Liver (tissue), 9 donors: ENCODE results near the gene KRT76. TPM values are rescaled to one million over a fixed set of nuclear protein-coding genes. Genes with fewer than 3 reads are reported as not detected.

Experiments used
- DNase-seq: peaks from one replicate; pipeline ENCODE4 v3.0.0-alpha.2; 2017; ENCODE audit warnings: low spot score
- H3K27ac ChIP-seq, 2 donors: one replicate each; pipeline ENCODE4 v1.7.0; 2013; ENCODE audit warnings: inconsistent platforms in 2 of 2, low read length in 2 of 2, control low read depth in 1 of 2, low read depth in 1 of 2, mild to moderate bottlenecking in 1 of 2
- H3K27me3 ChIP-seq, 4 donors: one replicate each; pipeline versions ENCODE4 v1.6.1 to v1.7.0; 2013; ENCODE audit warnings: low read length in 3 of 4, inconsistent platforms in 1 of 4, mild to moderate bottlenecking in 1 of 4, moderate library complexity in 1 of 4; ENCODE audit not compliant: control insufficient read depth in 4 of 4, insufficient read depth in 4 of 4
- H3K36me3 ChIP-seq, 4 donors: one replicate each; pipeline versions ENCODE4 v1.6.1 to v1.7.0; 2013; ENCODE audit warnings: low read length in 3 of 4, mild to moderate bottlenecking in 3 of 4, low read depth in 1 of 4, moderate library complexity in 1 of 4; ENCODE audit not compliant: control insufficient read depth in 4 of 4, insufficient read depth in 3 of 4
- H3K4me1 ChIP-seq, 4 donors: one replicate each; pipeline versions ENCODE4 v1.6.1 to v1.7.0; 2013; ENCODE audit warnings: low read length in 3 of 4, mild to moderate bottlenecking in 3 of 4, moderate library complexity in 1 of 4; ENCODE audit not compliant: control insufficient read depth in 4 of 4, insufficient read depth in 4 of 4
- H3K4me3 ChIP-seq, 3 donors: one replicate each; pipeline versions ENCODE4 v1.6.1 to v1.7.0; 2013; ENCODE audit warnings: low read length in 3 of 3, control low read depth in 1 of 3, low read depth in 1 of 3, mild to moderate bottlenecking in 1 of 3
- H3K9ac ChIP-seq, 2 donors: one replicate each; pipeline ENCODE4 v1.7.0; 2013; ENCODE audit warnings: low read length in 2 of 2, mild to moderate bottlenecking in 2 of 2, moderate library complexity in 2 of 2, control low read depth in 1 of 2, low read depth in 1 of 2
- H3K9me3 ChIP-seq, 4 donors: one replicate each; pipeline versions ENCODE4 v1.6.1 to v1.7.0; 2013; ENCODE audit warnings: low read length in 3 of 4; ENCODE audit not compliant: control insufficient read depth in 4 of 4
- ATF3 ChIP-seq: IDR thresholded peaks from 2 replicates; pipeline ENCODE4 v1.6.1; 2016; ENCODE audit warnings: antibody characterized with exemption
- CTCF ChIP-seq: fragments of 150-350 bp; IDR thresholded peaks from 2 replicates; pipeline ENCODE4 v1.5.1; 2017; ENCODE audit warnings: improper control_type of control experiment, low read depth, low read length; ENCODE audit not compliant: missing input control
- EGR1 ChIP-seq, 2 donors: IDR thresholded peaks; 2 replicates each; pipeline ENCODE4 v1.6.1; 2016 to 2018; ENCODE audit warnings: antibody characterized with exemption in 2 of 2, low read depth in 2 of 2
- FOXA1 ChIP-seq: IDR thresholded peaks from 2 replicates; pipeline ENCODE4 v1.6.1; 2016; ENCODE audit warnings: antibody characterized with exemption
- FOXA2 ChIP-seq: IDR thresholded peaks from 2 replicates; pipeline ENCODE4 v1.6.1; 2016; ENCODE audit warnings: antibody characterized with exemption
- GABPA ChIP-seq, 2 donors: IDR thresholded peaks in 1 of 2; conservative IDR thresholded peaks in 1 of 2; 2 replicates each; pipeline ENCODE4 v1.6.1; 2016; ENCODE audit warnings: antibody characterized with exemption in 2 of 2, mild to moderate bottlenecking in 1 of 2, moderate library complexity in 1 of 2
- HNF4A ChIP-seq, 2 donors: conservative IDR thresholded peaks; 2 replicates each; pipeline ENCODE4 v1.6.1; 2016; ENCODE audit warnings: antibody characterized with exemption in 2 of 2, mild to moderate bottlenecking in 2 of 2
- HNF4G ChIP-seq: IDR thresholded peaks from 2 replicates; pipeline ENCODE4 v1.6.1; 2016; ENCODE audit warnings: antibody characterized with exemption
- JUND ChIP-seq, 2 donors: IDR thresholded peaks; 2 replicates each; pipeline ENCODE4 v1.6.1; 2016; ENCODE audit warnings: antibody characterized with exemption in 2 of 2
- MAX ChIP-seq: IDR thresholded peaks from 2 replicates; pipeline ENCODE4 v1.6.1; 2016; ENCODE audit warnings: antibody characterized with exemption
- REST ChIP-seq: IDR thresholded peaks from 2 replicates; pipeline ENCODE4 v1.6.1; 2016; ENCODE audit warnings: antibody characterized with exemption, mild to moderate bottlenecking
- RXRA ChIP-seq, 2 donors: IDR thresholded peaks; 2 replicates each; pipeline ENCODE4 v1.6.1; 2017 to 2018; ENCODE audit warnings: antibody characterized with exemption in 2 of 2, mild to moderate bottlenecking in 1 of 2
- SP1 ChIP-seq: IDR thresholded peaks from 2 replicates; pipeline ENCODE4 v1.6.1; 2018; ENCODE audit warnings: antibody characterized with exemption, mild to moderate bottlenecking
- TAF1 ChIP-seq: conservative IDR thresholded peaks from 2 replicates; pipeline ENCODE4 v1.6.1; 2016; ENCODE audit warnings: antibody characterized with exemption, mild to moderate bottlenecking
- YY1 ChIP-seq: IDR thresholded peaks from 2 replicates; pipeline ENCODE4 v1.6.1; 2016; ENCODE audit warnings: antibody characterized with exemption, mild to moderate bottlenecking
- ZBTB33 ChIP-seq: IDR thresholded peaks from 2 replicates; pipeline ENCODE4 v1.6.1; 2016; ENCODE audit warnings: antibody characterized with exemption
- WGBS: extraction: QIAGEN DNeasy Blood & Tissue Kit; methylation state at CpG from one replicate; pipeline ENCODE4 v1.1.7; 2013; 5-methylcytosine and 5-hydroxymethylcytosine counted together
- polyA plus RNA-seq, 2 donors: library from polyadenylated mRNA; stranded (reverse) in 1 of 2; unstranded in 1 of 2; fragments of 200-250 nt in 1 of 2; fragments of >200 nt in 1 of 2; fragmentation: Nextera tagmentation in 1 of 2; extraction: Ambion mirVana in 1 of 2; gene quantifications; one replicate each; pipeline versions ENCODE4 v1.2.1 to v1.2.3, GENCODE V29; 2013 to 2015
- total RNA-seq, 2 donors: library from RNA; depleted of rRNA; stranded (reverse); fragments of >200 nt; gene quantifications; one replicate each; pipeline ENCODE4 v1.2.3, GENCODE V29; 2014
- donor health status: healthy.
- donor health status: healthy.
- donor health status: healthy.
- donor health status: healthy.
- donor health status: healthy.

The KRT76 gene
- total and polyA plus RNA-seq, 4 donors = not detected

GRCh38 chr12:52821826-52822660, 44.9 kb upstream of the KRT76 start:
- no peaks in the 10 kb centered on the region for H3K4me1 ChIP-seq
- H3K36me3 ChIP-seq = no peaks in the 10 kb centered on the region
- H3K9ac ChIP-seq = no peak overlapping the region
- no peaks in the 10 kb centered on the region for H3K9me3 ChIP-seq
- TF ChIP-seq RXRA (IDR thresholded peaks at IDR 0.05) = no peak
- TF ChIP-seq MAX = no peak
- no peak for TF ChIP-seq CTCF
- TF ChIP-seq HNF4A (conservative IDR thresholded peaks at IDR 0.05) = no peak
- TF ChIP-seq GABPA (IDR thresholded peaks at IDR 0.05 in 1 of 2, conservative IDR thresholded peaks at IDR 0.05 in 1 of 2) = no peak
- no peak for TF ChIP-seq FOXA1
- no peak for TF ChIP-seq ZBTB33
- no peak for TF ChIP-seq HNF4G
- no peak for TF ChIP-seq SP1
- TF ChIP-seq YY1 = no peak
- TF ChIP-seq FOXA2 = no peak
- no peak for TF ChIP-seq ATF3
- TF ChIP-seq JUND (IDR thresholded peaks at IDR 0.05) = no peak
- TF ChIP-seq EGR1 (IDR thresholded peaks at IDR 0.05; ENCODE audit: low read depth in 2 of 2) = no peak
- no peak for TF ChIP-seq TAF1
- H3K27ac ChIP-seq = no peak overlapping the region
- H3K4me3 ChIP-seq = no peak overlapping the region
- H3K27me3 ChIP-seq = no peaks in the 10 kb centered on the region
- 83% methylated on average over 10 of the region's 10 CpGs for WGBS
- no peak for DNase-seq

GRCh38 chr12:52821071-52821730, 44.1 kb upstream of the KRT76 start:
- Histone ChIP-seq H3K4me1 (no peaks in the 10 kb centered on the region), H3K9ac (no peak overlapping the region), H3K4me3 (no peak overlapping the region), H3K27ac (no peak overlapping the region), H3K36me3 (no peaks in the 10 kb centered on the region), H3K27me3 (no peaks in the 10 kb centered on the region), H3K9me3 (no peaks in the 10 kb centered on the region)
- TF ChIP-seq REST (no peak), CTCF (no peak), TAF1 (no peak), HNF4A (conservative IDR thresholded peaks at IDR 0.05) (no peak), RXRA (IDR thresholded peaks at IDR 0.05) (no peak), FOXA1 (no peak), ZBTB33 (no peak), FOXA2 (no peak)
- WGBS = 85% methylated on average over 4 of the region's 4 CpGs
- no peak for DNase-seq
